Breast epithelium (tissue), 3 donors: Measurements from ENCODE around the gene RARA.

Source experiments
- CTCF ChIP-seq, 3 donors: fragments of 450-650 bp; IDR thresholded peaks; one replicate each; pipeline ENCODE4 v1.5.1; 2016 to 2017; ENCODE audit warnings: antibody characterized with exemption in 3 of 3, mild to moderate bottlenecking in 3 of 3, moderate library complexity in 3 of 3
- POLR2A ChIP-seq: fragments of 450-650 bp; IDR thresholded peaks from one replicate; pipeline ENCODE4 v1.6.1; 2016; ENCODE audit warnings: antibody characterized with exemption, mild to moderate bottlenecking, moderate library complexity

GRCh38 chr17:40327244-40327729, 18.3 kb downstream of the RARA start:
- TF ChIP-seq CTCF (IDR thresholded peaks at IDR 0.05) (no peak), POLR2A (no peak)
